ENCODE data around the gene CLK1. TPM values are rescaled to one million over a fixed set of nuclear protein-coding genes. Genes with fewer than 3 reads are reported as not detected.

Gene CLK1
- total and polyA plus RNA-seq, 4 experiments from 2014 or later: 18.1 to 499 (median 262) TPM

- Mint-ChIP-seq H3K36me3 (peaks cover 9 to 28% of the 10 kb centered on the region in 2 donors), H3K4me1 (peaks cover 8 to 30% (median 18%) of the 10 kb centered on the region in 4 donors), H3K27me3 (no peaks in the 10 kb centered on the region), H3K9me3 (peaks cover 0 to 4% (median 0%) of the 10 kb centered on the region in 8 donors), H3K27ac (peak overlapping the region; percentile 15 to 91 (median 76)), H3K4me3 (peak overlapping the region in 2 of 8 donors; percentile 4 to 34)
- Histone ChIP-seq H3K27ac (ENCODE audit: low read depth, low read length) (no peak overlapping the region), H3K9me3 (ENCODE audit: control insufficient read depth in 1 of 2, low read length in 2 of 2) (no peaks in the 10 kb centered on the region), H3K4me1 (ENCODE audit: insufficient read depth, low read length) (peaks cover 21% of the 10 kb centered on the region), H3K4me3 (ENCODE audit: low read length in 2 of 2) (no peak overlapping the region), H3K27me3 (ENCODE audit: insufficient read depth, low read length) (no peaks in the 10 kb centered on the region), H3K36me3 (ENCODE audit: insufficient read depth, low read length) (no peaks in the 10 kb centered on the region)
- DNase-seq: no peak
- POLR2A ChIA-PET (ENCODE audit: partially characterized antibody): interaction anchor here (1.1 to 8.0 kb wide), 3 partner anchors 15 to 20 kb away, joined by 3 to 285 read pairs (median 3); partner anchors contain the start of genes NIF3L1 and PPIL3
- intact Hi-C loops (cut with micrococcal nuclease): no loop called here
- CTCF ChIA-PET (ENCODE audit: partially characterized antibody): no interaction called here
Observed at GRCh38 chr2:200869014-200869413, 4.6 kb upstream of the CLK1 start.

- peak overlapping the region; percentile 91 to 99 (median 96) for H3K4me3 Mint-ChIP-seq
- H3K36me3 Mint-ChIP-seq: peaks cover 41 to 52% of the 10 kb centered on the region in 2 donors
- H3K27ac Mint-ChIP-seq: peak overlapping the region; percentile 89 to 100 (median 100)
- Histone ChIP-seq H3K27me3 (ENCODE audit: insufficient read depth, low read length) (no peaks in the 10 kb centered on the region), H3K36me3 (ENCODE audit: insufficient read depth, low read length) (peaks cover 18% of the 10 kb centered on the region), H3K4me1 (ENCODE audit: insufficient read depth, low read length) (peaks cover 48% of the 10 kb centered on the region), H3K27ac (ENCODE audit: low read depth, low read length) (peak overlapping the region; percentile 100), H3K9me3 (ENCODE audit: control insufficient read depth in 1 of 2, low read length in 2 of 2) (no peaks in the 10 kb centered on the region), H3K4me3 (ENCODE audit: low read length in 2 of 2) (peak overlapping the region; percentile 83 to 100)
- POLR2A ChIA-PET (ENCODE audit: partially characterized antibody): interaction anchor here (0.5 to 8.0 kb wide), 60 partner anchors 10 to 1779 kb away, joined by 3 to 285 read pairs (median 6); partner anchors contain the start of genes ALS2, BZW1, CASP10 and CASP8
- intact Hi-C loops (cut with micrococcal nuclease): loop anchor here (1.0 to 5.0 kb wide), 8 partner anchors 26 to 1774 kb away; partner anchors contain the start of genes BZW1, CFLAR, HYCC2 and NIF3L1
- no peaks in the 10 kb centered on the region for H3K27me3 Mint-ChIP-seq
- CTCF ChIA-PET (ENCODE audit: partially characterized antibody): interaction anchor here (1.0 to 2.1 kb wide), 10 partner anchors 9 to 368 kb away, joined by 3 to 12 read pairs (median 5); partner anchors contain the start of genes BZW1, NIF3L1 and PPIL3
- DNase-seq: peak in 1 of 5 donors; percentile 57
- H3K9me3 Mint-ChIP-seq: peaks cover 0 to 4% (median 0%) of the 10 kb centered on the region in 8 donors
- H3K4me1 Mint-ChIP-seq: peaks cover 28 to 59% (median 39%) of the 10 kb centered on the region in 4 donors
Observed at GRCh38 chr2:200863782-200864175, 679 bp downstream of the CLK1 start.

GRCh38 chr2:200862532-200863000, 1.9 kb downstream of the CLK1 start:
- Mint-ChIP-seq H3K27ac (peak overlapping the region; percentile 89 to 100 (median 100)), H3K36me3 (peaks cover 53 to 65% of the 10 kb centered on the region in 2 donors), H3K4me1 (peaks cover 33 to 67% (median 46%) of the 10 kb centered on the region in 4 donors), H3K27me3 (no peaks in the 10 kb centered on the region), H3K4me3 (peak overlapping the region; percentile 91 to 99 (median 96)), H3K9me3 (peaks cover 0 to 4% (median 0%) of the 10 kb centered on the region in 8 donors)
- peak; percentile 65 to 91 (median 77) for DNase-seq
- CTCF ChIA-PET (ENCODE audit: partially characterized antibody): no interaction called here
- H3K4me3 ChIP-seq (ENCODE audit: low read length in 2 of 2): peak overlapping the region; percentile 83 to 100
- H3K27me3 ChIP-seq (ENCODE audit: insufficient read depth, low read length): no peaks in the 10 kb centered on the region
- peaks cover 30% of the 10 kb centered on the region for H3K36me3 ChIP-seq (ENCODE audit: insufficient read depth, low read length)
- peak overlapping the region; percentile 100 for H3K27ac ChIP-seq (ENCODE audit: low read depth, low read length)
- no peaks in the 10 kb centered on the region for H3K9me3 ChIP-seq (ENCODE audit: control insufficient read depth in 1 of 2, low read length in 2 of 2)
- intact Hi-C loops (cut with micrococcal nuclease): loop anchor here (5.0 kb wide), 1 partner anchor 1775 kb away; no protein-coding TSS in a partner anchor
- POLR2A ChIA-PET (ENCODE audit: partially characterized antibody): interaction anchor here (1.3 to 8.0 kb wide), 10 partner anchors 11 to 589 kb away, joined by 3 to 285 read pairs (median 12); partner anchors contain the start of genes BZW1, NIF3L1, PPIL3 and STRADB
- peaks cover 54% of the 10 kb centered on the region for H3K4me1 ChIP-seq (ENCODE audit: insufficient read depth, low read length)

GRCh38 chr2:200861617-200862155, 2.8 kb downstream of the CLK1 start:
- peak overlapping the region; percentile 100 for H3K27ac ChIP-seq (ENCODE audit: low read depth, low read length)
- H3K4me3 Mint-ChIP-seq: peak overlapping the region; percentile 91 to 99 (median 96)
- DNase-seq: peak in 1 of 5 donors; percentile 13
- no peaks in the 10 kb centered on the region for H3K27me3 Mint-ChIP-seq
- peaks cover 0 to 4% (median 0%) of the 10 kb centered on the region in 8 donors for H3K9me3 Mint-ChIP-seq
- peaks cover 62 to 73% of the 10 kb centered on the region in 2 donors for H3K36me3 Mint-ChIP-seq
- H3K9me3 ChIP-seq (ENCODE audit: control insufficient read depth in 1 of 2, low read length in 2 of 2): no peaks in the 10 kb centered on the region
- no peaks in the 10 kb centered on the region for H3K27me3 ChIP-seq (ENCODE audit: insufficient read depth, low read length)
- H3K4me3 ChIP-seq (ENCODE audit: low read length in 2 of 2): peak overlapping the region; percentile 6 to 83
- ChIA-PET CTCF (ENCODE audit: partially characterized antibody) (interaction anchor here (0.7 to 1.5 kb wide), 2 partner anchors 13 to 46 kb away, joined by 3 read pairs; no protein-coding TSS in a partner anchor), POLR2A (ENCODE audit: partially characterized antibody) (interaction anchor here (0.7 to 1.8 kb wide), 4 partner anchors 9 to 46 kb away, joined by 3 to 18 read pairs (median 6); partner anchors contain the start of genes NIF3L1 and PPIL3)
- peaks cover 39% of the 10 kb centered on the region for H3K36me3 ChIP-seq (ENCODE audit: insufficient read depth, low read length)
- peaks cover 60% of the 10 kb centered on the region for H3K4me1 ChIP-seq (ENCODE audit: insufficient read depth, low read length)
- intact Hi-C loops (cut with micrococcal nuclease): loop anchor here (5.0 kb wide), 1 partner anchor 1776 kb away; no protein-coding TSS in a partner anchor
- H3K4me1 Mint-ChIP-seq: peaks cover 35 to 70% (median 52%) of the 10 kb centered on the region in 4 donors
- peak overlapping the region; percentile 89 to 100 (median 100) for H3K27ac Mint-ChIP-seq

DNA sequence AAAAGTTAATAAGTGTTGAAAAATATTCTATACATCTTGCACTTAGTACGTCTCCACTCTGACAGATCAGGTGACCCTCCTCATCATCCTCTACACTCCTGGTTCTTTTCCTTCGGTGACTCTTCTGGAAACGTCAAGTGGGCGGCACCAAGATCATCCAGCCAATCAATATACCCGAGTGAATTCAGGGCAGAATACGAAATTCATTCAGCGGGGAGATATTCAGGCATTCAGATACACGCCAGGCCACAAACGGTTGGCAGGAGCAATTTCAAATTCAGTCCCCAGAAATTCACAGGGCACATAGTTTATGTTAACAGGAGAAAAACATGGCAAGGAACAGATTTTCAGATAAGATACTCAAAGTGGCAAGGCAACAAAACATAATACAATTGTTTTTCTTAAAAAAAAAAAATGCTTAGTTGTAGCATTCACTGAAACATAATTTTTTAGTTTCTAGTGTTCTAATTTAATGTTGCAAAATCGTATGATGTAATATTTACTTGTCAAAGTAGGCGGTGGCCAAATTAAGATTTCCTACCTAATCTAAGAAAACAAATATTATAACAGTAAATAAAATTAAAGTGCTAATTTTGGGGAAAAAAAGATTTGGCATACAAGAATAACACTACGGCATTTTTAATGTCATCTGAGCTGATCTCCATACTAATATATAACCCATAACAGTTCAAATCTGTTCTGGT, 4.2 kb downstream of the CLK1 start:
- peaks cover 46% of the 10 kb centered on the region for H3K36me3 ChIP-seq (ENCODE audit: insufficient read depth, low read length)
- H3K9me3 ChIP-seq (ENCODE audit: control insufficient read depth in 1 of 2, low read length in 2 of 2): no peaks in the 10 kb centered on the region
- POLR2A ChIA-PET (ENCODE audit: partially characterized antibody): interaction anchor here (0.8 to 2.8 kb wide), 8 partner anchors 8 to 209 kb away, joined by 3 to 21 read pairs (median 6); partner anchors contain the start of genes BZW1, NIF3L1 and PPIL3
- peaks cover 40 to 74% (median 54%) of the 10 kb centered on the region in 4 donors for H3K4me1 Mint-ChIP-seq
- peak in 1 of 5 donors; percentile 15 for DNase-seq
- intact Hi-C loops (cut with micrococcal nuclease): loop anchor here (5.0 kb wide), 1 partner anchor 1777 kb away; no protein-coding TSS in a partner anchor
- H3K27me3 Mint-ChIP-seq: no peaks in the 10 kb centered on the region
- peak overlapping the region; percentile 82 to 99 (median 95) for H3K4me3 Mint-ChIP-seq
- peak overlapping the region; percentile 77 to 92 (median 89) for H3K27ac Mint-ChIP-seq
- no peaks in the 10 kb centered on the region for H3K27me3 ChIP-seq (ENCODE audit: insufficient read depth, low read length)
- peak overlapping the region in 1 of 2 donors; percentile 41 for H3K4me3 ChIP-seq (ENCODE audit: low read length in 2 of 2)
- H3K36me3 Mint-ChIP-seq: peaks cover 68 to 82% of the 10 kb centered on the region in 2 donors
- peaks cover 0 to 4% (median 0%) of the 10 kb centered on the region in 8 donors for H3K9me3 Mint-ChIP-seq
- CTCF ChIA-PET (ENCODE audit: partially characterized antibody): interaction anchor here (1.5 kb wide), 2 partner anchors 11 to 12 kb away, joined by 3 to 5 read pairs; no protein-coding TSS in a partner anchor
- peaks cover 60% of the 10 kb centered on the region for H3K4me1 ChIP-seq (ENCODE audit: insufficient read depth, low read length)
- peak overlapping the region; percentile 100 for H3K27ac ChIP-seq (ENCODE audit: low read depth, low read length)

- Mint-ChIP-seq H3K9me3 (peaks cover 0 to 5% (median 0%) of the 10 kb centered on the region in 8 donors), H3K27ac (peak overlapping the region in 4 of 7 donors; percentile 15 to 89 (median 68)), H3K27me3 (no peaks in the 10 kb centered on the region), H3K4me3 (peak overlapping the region in 1 of 8 donors; percentile 50), H3K36me3 (peaks cover 79 to 87% of the 10 kb centered on the region in 2 donors), H3K4me1 (peaks cover 35 to 63% (median 45%) of the 10 kb centered on the region in 4 donors)
- CTCF ChIA-PET (ENCODE audit: partially characterized antibody): interaction anchor here (1.4 kb wide), 2 partner anchors 12 to 45 kb away, joined by 3 to 4 read pairs; no protein-coding TSS in a partner anchor
- no peaks in the 10 kb centered on the region for H3K27me3 ChIP-seq (ENCODE audit: insufficient read depth, low read length)
- H3K4me1 ChIP-seq (ENCODE audit: insufficient read depth, low read length): peaks cover 52% of the 10 kb centered on the region
- intact Hi-C loops (cut with micrococcal nuclease): no loop called here
- H3K36me3 ChIP-seq (ENCODE audit: insufficient read depth, low read length): peaks cover 79% of the 10 kb centered on the region
- H3K27ac ChIP-seq (ENCODE audit: low read depth, low read length): no peak overlapping the region
- POLR2A ChIA-PET (ENCODE audit: partially characterized antibody): interaction anchor here (0.9 to 10.4 kb wide), 5 partner anchors 8 to 43 kb away, joined by 3 to 108 read pairs (median 3); partner anchors contain the start of gene CLK1
- no peak overlapping the region for H3K4me3 ChIP-seq (ENCODE audit: low read length in 2 of 2)
- no peak for DNase-seq
- no peaks in the 10 kb centered on the region for H3K9me3 ChIP-seq (ENCODE audit: control insufficient read depth in 1 of 2, low read length in 2 of 2)
Observed at GRCh38 chr2:200856806-200857205, 7.7 kb downstream of the CLK1 start.

Measured in CD4-positive, alpha-beta memory T cell (primary cell).